HG03064 (cell line): ENCODE measurements around the gene PTGS1.
A peak's percentile ranks its signal among the peaks of the same experiment; 100 is the strongest.
"Not testable (repeated sequence)": the region's sequence is repeated elsewhere in the genome, so short reads cannot be mapped to it uniquely, and the experiment has no call there.

ENCODE experiments used
- ATAC-seq: cut with Tn5 transposase; IDR thresholded peaks from one replicate; pipeline ENCODE4 v1.9.1; 2021; ENCODE audit warnings: low read depth; ENCODE audit not compliant: unreplicated experiment

PTGS1 gene

GRCh38 chr9:122346478-122347347, 24.1 kb upstream of the PTGS1 start:
- no peak for ATAC-seq

- ATAC-seq = no peak
Observed at GRCh38 chr9:122347348-122348287, 23.2 kb upstream of the PTGS1 start.

- no peak for ATAC-seq
Observed at GRCh38 chr9:122348288-122348777, 22.5 kb upstream of the PTGS1 start.

GRCh38 chr9:122348791-122349190, 22.0 kb upstream of the PTGS1 start:
- no peak for ATAC-seq

GRCh38 chr9:122349201-122349600, 21.6 kb upstream of the PTGS1 start:
- ATAC-seq = no peak

GRCh38 chr9:122350577-122351355, 20.1 kb upstream of the PTGS1 start:
- peak; percentile 62 for ATAC-seq

GRCh38 chr9:122354536-122355199, 16.2 kb upstream of the PTGS1 start:
- ATAC-seq = no peak

GRCh38 chr9:122355336-122355875, 15.4 kb upstream of the PTGS1 start:
- no peak for ATAC-seq

- ATAC-seq = no peak
Observed at GRCh38 chr9:122356627-122357026, 14.2 kb upstream of the PTGS1 start.

- ATAC-seq = no peak
Observed at GRCh38 chr9:122360891-122361290, 9.9 kb upstream of the PTGS1 start.

GRCh38 chr9:122363131-122363530, 7.7 kb upstream of the PTGS1 start:
- ATAC-seq = not testable (repeated sequence)

GRCh38 chr9:122364117-122364782, 6.6 kb upstream of the PTGS1 start:
- ATAC-seq = no peak

- no peak for ATAC-seq
Observed at GRCh38 chr9:122364783-122365150, 6.1 kb upstream of the PTGS1 start.

GRCh38 chr9:122366074-122366660, 4.7 kb upstream of the PTGS1 start:
- no peak for ATAC-seq

GRCh38 chr9:122367065-122367464, 3.8 kb upstream of the PTGS1 start:
- ATAC-seq = peak; percentile 41

GRCh38 chr9:122367774-122368460, 2.9 kb upstream of the PTGS1 start:
- ATAC-seq = no peak

- no peak for ATAC-seq
Observed at GRCh38 chr9:122368642-122369041, 2.2 kb upstream of the PTGS1 start.

- ATAC-seq = no peak
Observed at GRCh38 chr9:122370303-122370702, 521 bp upstream of the PTGS1 start.
